ENCODE measurements around the gene SSTR3. TPM values are rescaled to one million over a fixed set of nuclear protein-coding genes. Genes with fewer than 3 reads are reported as not detected.

Gene SSTR3
- total and polyA plus RNA-seq, 2 donors (not counting 1 experiment from before 2014, with no cell fraction given), result 0.64 to 0.98 TPM

DNA sequence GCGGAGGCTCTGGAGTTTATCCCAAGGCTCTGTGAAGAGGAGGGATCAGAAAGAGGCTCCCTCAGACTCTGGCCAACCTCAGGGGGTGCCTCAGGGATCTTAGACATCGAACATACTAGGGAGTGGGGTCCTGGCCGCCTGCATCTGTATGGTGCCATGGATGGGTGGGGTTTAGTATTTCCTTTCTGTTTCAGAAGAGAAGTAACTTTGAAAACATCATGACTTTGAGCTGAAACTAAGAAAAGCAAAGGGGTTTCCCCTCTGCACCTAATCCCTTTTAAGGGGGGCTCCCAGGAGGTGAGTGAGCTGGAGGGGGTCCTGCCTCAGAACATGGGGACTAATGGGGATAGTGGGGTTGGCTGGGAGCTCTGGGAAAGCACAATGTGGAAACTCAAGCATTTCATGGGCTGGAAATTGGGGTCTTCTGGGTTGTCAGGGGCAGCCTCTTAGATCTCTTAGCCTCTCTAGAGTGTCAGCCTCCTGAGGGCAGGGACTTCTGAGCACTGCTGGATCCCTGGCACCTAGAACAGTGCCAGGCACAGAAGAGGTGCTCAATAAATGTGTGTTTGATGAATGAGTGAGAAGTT lies 11.8 kb upstream of the SSTR3 start:
- peak overlapping the region in 2 of 5 experiments; percentile 5 to 8 for H3K4me3 ChIP-seq (ENCODE audit: control extremely low read depth in 1 of 5, extremely low read depth in 1 of 5, insufficient read depth in 1 of 5, low read depth in 2 of 5, low read length in 4 of 5)
- Mint-ChIP-seq H3K4me3 (peak overlapping the region; percentile 71), H3K27ac (peak overlapping the region; percentile 98), H3K27me3 (no peaks in the 10 kb centered on the region), H3K9me3 (ENCODE audit: insufficient read depth) (no peaks in the 10 kb centered on the region), H3K4me1 (peaks cover 86% of the 10 kb centered on the region)
- 33% methylated on average over 3 of the region's 3 CpGs for WGBS (ENCODE audit: insufficient coverage)
- ATAC-seq (ENCODE audit: low read depth) (peak; percentile 61), DNase-seq (peak; percentile 79)
- intact Hi-C loops (cut with micrococcal nuclease), result loop anchor here (1.0 to 2.0 kb wide), 3 partner anchors 18 to 37 kb away; no protein-coding TSS in a partner anchor
- no peaks in the 10 kb centered on the region for H3K27me3 ChIP-seq (replicated peaks in 1 of 4; ENCODE audit: control extremely low read depth in 1 of 4, control insufficient read depth in 3 of 4, insufficient read depth in 4 of 4, low read length in 3 of 4)
- H3K4me1 ChIP-seq (ENCODE audit: control insufficient read depth in 2 of 2, insufficient read depth in 2 of 2, low read length in 2 of 2), result peaks cover 91 to 96% of the 10 kb centered on the region in 2 donors
- POLR2A ChIA-PET, result interaction anchor here (0.6 to 5.2 kb wide), 5 partner anchors 12 to 23 kb away, joined by 3 to 83 read pairs (median 3); partner anchors contain the start of gene RAC2
- H3K79me2 ChIP-seq (ENCODE audit: control insufficient read depth, insufficient read depth, low read length), result peaks cover 38% of the 10 kb centered on the region
- CTCF ChIA-PET, result interaction anchor here (0.7 to 11.7 kb wide), 5 partner anchors 17 to 234 kb away, joined by 3 to 129 read pairs (median 43); partner anchors contain the start of gene RAC2
- no peak overlapping the region for H2AFZ ChIP-seq (ENCODE audit: insufficient read depth, low read depth, low read length, poor library complexity, severe bottlenecking)
- TF ChIP-seq, protein P1, sequence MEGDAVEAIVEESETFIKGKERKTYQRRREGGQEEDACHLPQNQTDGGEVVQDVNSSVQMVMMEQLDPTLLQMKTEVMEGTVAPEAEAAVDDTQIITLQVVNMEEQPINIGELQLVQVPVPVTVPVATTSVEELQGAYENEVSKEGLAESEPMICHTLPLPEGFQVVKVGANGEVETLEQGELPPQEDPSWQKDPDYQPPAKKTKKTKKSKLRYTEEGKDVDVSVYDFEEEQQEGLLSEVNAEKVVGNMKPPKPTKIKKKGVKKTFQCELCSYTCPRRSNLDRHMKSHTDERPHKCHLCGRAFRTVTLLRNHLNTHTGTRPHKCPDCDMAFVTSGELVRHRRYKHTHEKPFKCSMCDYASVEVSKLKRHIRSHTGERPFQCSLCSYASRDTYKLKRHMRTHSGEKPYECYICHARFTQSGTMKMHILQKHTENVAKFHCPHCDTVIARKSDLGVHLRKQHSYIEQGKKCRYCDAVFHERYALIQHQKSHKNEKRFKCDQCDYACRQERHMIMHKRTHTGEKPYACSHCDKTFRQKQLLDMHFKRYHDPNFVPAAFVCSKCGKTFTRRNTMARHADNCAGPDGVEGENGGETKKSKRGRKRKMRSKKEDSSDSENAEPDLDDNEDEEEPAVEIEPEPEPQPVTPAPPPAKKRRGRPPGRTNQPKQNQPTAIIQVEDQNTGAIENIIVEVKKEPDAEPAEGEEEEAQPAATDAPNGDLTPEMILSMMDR (IDR thresholded peaks at IDR 0.05), result no peak
- no peak for TF ChIP-seq EZH2 (IDR thresholded peaks at IDR 0.05; ENCODE audit: borderline replicate concordance, insufficient read depth, low read depth, low read length, poor library complexity, severe bottlenecking)
- H3K9me3 ChIP-seq (ENCODE audit: control extremely low read depth in 1 of 3, control insufficient read depth in 2 of 3, insufficient read depth in 1 of 3, low read length in 2 of 3), result peaks cover 0 to 15% (median 0%) of the 10 kb centered on the region in 3 donors
- H3K9ac ChIP-seq (ENCODE audit: low read length), result peak overlapping the region; percentile 24
- peak overlapping the region; percentile 87 to 93 for H3K27ac ChIP-seq (ENCODE audit: low read length in 2 of 2)
- peak overlapping the region; percentile 65 for H3K4me2 ChIP-seq (replicated peaks; ENCODE audit: low read depth, low read length, poor library complexity, severe bottlenecking)
- no peaks in the 10 kb centered on the region for H4K20me1 ChIP-seq (ENCODE audit: control insufficient read depth, insufficient read depth, low read length, poor library complexity, severe bottlenecking)
- H3K36me3 ChIP-seq (replicated peaks in 1 of 2; ENCODE audit: control extremely low read depth in 1 of 2, control insufficient read depth in 1 of 2, extremely low read depth in 1 of 2, insufficient read depth in 2 of 2, low read length in 1 of 2), result peaks cover 0 to 52% of the 10 kb centered on the region in 2 experiments

DNA sequence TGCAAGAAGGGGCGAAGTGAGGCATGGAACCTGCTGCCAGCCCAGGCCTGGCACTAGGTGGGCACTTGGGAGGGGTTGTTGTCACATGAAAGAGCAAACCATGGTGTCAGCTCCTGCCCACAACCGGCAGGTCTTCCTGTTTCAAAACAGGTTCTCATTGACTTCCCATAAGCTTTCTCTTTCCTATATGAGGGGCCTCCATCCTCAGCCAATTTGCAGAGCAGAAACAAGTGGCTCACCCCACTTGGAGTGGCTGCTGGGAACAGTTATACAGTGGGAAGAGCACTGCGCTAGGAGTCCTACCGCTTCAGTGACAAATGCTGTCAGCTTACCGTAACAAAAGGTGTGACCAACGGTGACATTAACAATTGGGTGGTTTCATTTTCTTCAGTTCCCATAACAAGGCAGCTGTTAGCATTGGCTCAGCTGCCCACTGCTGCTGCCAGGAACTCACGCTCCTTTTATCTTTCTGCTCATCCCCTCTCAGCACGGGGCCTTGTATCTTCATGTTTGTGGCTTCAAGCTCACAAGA lies 10.2 kb upstream of the SSTR3 start:
- no peak for ATAC-seq (ENCODE audit: low read depth)
- POLR2A ChIA-PET, result interaction anchor here (0.7 to 5.2 kb wide), 5 partner anchors 8 to 37 kb away, joined by 3 to 83 read pairs (median 4); partner anchors contain the start of gene RAC2
- CTCF ChIA-PET, result interaction anchor here (0.9 to 11.7 kb wide), 6 partner anchors 19 to 45 kb away, joined by 3 to 129 read pairs (median 25); partner anchors contain the start of gene RAC2

More for the DNA sequence above, 10.2 kb upstream of the SSTR3 start:
- peak overlapping the region; percentile 98 for H3K27ac Mint-ChIP-seq
- Histone ChIP-seq H3K4me1 (ENCODE audit: control insufficient read depth in 2 of 2, insufficient read depth in 2 of 2, low read length in 2 of 2) (peaks cover 90 to 96% of the 10 kb centered on the region in 2 donors), H2AFZ (ENCODE audit: insufficient read depth, low read depth, low read length, poor library complexity, severe bottlenecking) (no peak overlapping the region), H3K79me2 (ENCODE audit: control insufficient read depth, insufficient read depth, low read length) (peaks cover 23% of the 10 kb centered on the region), H3K27me3 (replicated peaks in 1 of 4; ENCODE audit: control extremely low read depth in 1 of 4, control insufficient read depth in 3 of 4, insufficient read depth in 4 of 4, low read length in 3 of 4) (no peaks in the 10 kb centered on the region), H3K4me2 (replicated peaks; ENCODE audit: low read depth, low read length, poor library complexity, severe bottlenecking) (peak overlapping the region; percentile 65), H3K36me3 (replicated peaks in 1 of 2; ENCODE audit: control extremely low read depth in 1 of 2, control insufficient read depth in 1 of 2, extremely low read depth in 1 of 2, insufficient read depth in 2 of 2, low read length in 1 of 2) (peaks cover 0 to 36% of the 10 kb centered on the region in 2 experiments), H3K9me3 (ENCODE audit: control extremely low read depth in 1 of 3, control insufficient read depth in 2 of 3, insufficient read depth in 1 of 3, low read length in 2 of 3) (peaks cover 0 to 15% (median 0%) of the 10 kb centered on the region in 3 donors), H4K20me1 (ENCODE audit: control insufficient read depth, insufficient read depth, low read length, poor library complexity, severe bottlenecking) (no peaks in the 10 kb centered on the region), H3K4me3 (ENCODE audit: control extremely low read depth in 1 of 5, extremely low read depth in 1 of 5, insufficient read depth in 1 of 5, low read depth in 2 of 5, low read length in 4 of 5) (peak overlapping the region in 2 of 5 experiments; percentile 17 to 52), H3K9ac (ENCODE audit: low read length) (peak overlapping the region; percentile 34), H3K27ac (ENCODE audit: low read length in 2 of 2) (peak overlapping the region; percentile 87 to 93)
- no peaks in the 10 kb centered on the region for H3K9me3 Mint-ChIP-seq (ENCODE audit: insufficient read depth)
- TF ChIP-seq, protein P1 (IDR thresholded peaks at IDR 0.05), result no peak
- no peak for TF ChIP-seq EZH2 (IDR thresholded peaks at IDR 0.05; ENCODE audit: borderline replicate concordance, insufficient read depth, low read depth, low read length, poor library complexity, severe bottlenecking)
- no peaks in the 10 kb centered on the region for H3K27me3 Mint-ChIP-seq
- H3K4me1 Mint-ChIP-seq, result peaks cover 86% of the 10 kb centered on the region
- intact Hi-C loops (cut with micrococcal nuclease), result no loop called here
- WGBS (ENCODE audit: insufficient coverage), result 4% methylated on average over 7 of the region's 8 CpGs
- DNase-seq, result peak; percentile 72
- H3K4me3 Mint-ChIP-seq, result peak overlapping the region; percentile 84

All from B cell (primary cell).